Ascending aorta (tissue), 2 donors: ENCODE data around the gene GLOD5. TPM values are rescaled to one million over a fixed set of nuclear protein-coding genes. Genes with fewer than 3 reads are reported as not detected.

Experiments
- DNase-seq, 2 donors: peaks; one replicate each; pipeline ENCODE4 v3.0.0-alpha.2; 2019; ENCODE audit warnings: low spot score in 2 of 2
- H3K27ac ChIP-seq, 2 donors: fragments of 200-600 bp; sonication (generic); one replicate each; pipeline ENCODE4 v1.5.1; 2016 to 2017; ENCODE audit warnings: mild to moderate bottlenecking in 1 of 2
- H3K27me3 ChIP-seq: fragments of 200-600 bp; sonication (generic); one replicate; pipeline ENCODE4 v1.5.1; 2017
- H3K36me3 ChIP-seq, 2 donors: fragments of 200-600 bp; sonication (generic); one replicate each; pipeline ENCODE4 v1.5.1; 2016
- H3K4me1 ChIP-seq, 2 donors: fragments of 200-600 bp; sonication (generic); one replicate each; pipeline ENCODE4 v1.5.1; 2016 to 2017; ENCODE audit warnings: mild to moderate bottlenecking in 1 of 2
- H3K4me3 ChIP-seq, 2 donors: fragments of 200-600 bp; sonication (generic); one replicate each; pipeline ENCODE4 v1.5.1; 2016 to 2017; ENCODE audit warnings: mild to moderate bottlenecking in 1 of 2
- H3K9me3 ChIP-seq, 2 donors: fragments of 200-600 bp; sonication (generic); one replicate each; pipeline ENCODE4 v1.5.1; 2016
- intact Hi-C: fragments of 100-400 bp; cut with DNase I; formaldehyde crosslinking; loops from one replicate; pipeline ENCODE4 v1.15.1; 2023
- total RNA-seq: library from RNA; depleted of rRNA; stranded (reverse); fragments of >200 nt; gene quantifications from one replicate; pipeline ENCODE4 v1.1.0, GENCODE V29; 2016
- TF ChIP-seq, protein P1 (sequence below), 3 experiments: fragments of 200-600 bp in 2 of 3; fragments of 450-650 bp in 1 of 3; sonication (generic) in 2 of 3; IDR thresholded peaks; one replicate each; pipeline ENCODE4 v1.5.1; 2016 to 2019; ENCODE audit warnings: antibody characterized with exemption in 3 of 3, mild to moderate bottlenecking in 1 of 3, moderate library complexity in 1 of 3

The GLOD5 gene
- total RNA-seq, 1 donor from 2014 or later, result not detected

GRCh38 chrX:48715876-48716502 is 45.6 kb upstream of the GLOD5 start:
- H3K27ac ChIP-seq, result no peak overlapping the region
- no peaks in the 10 kb centered on the region for H3K27me3 ChIP-seq
- H3K4me3 ChIP-seq, result no peak overlapping the region
- no peak for DNase-seq
- H3K4me1 ChIP-seq, result no peaks in the 10 kb centered on the region
- intact Hi-C loops, result no loop called here
- TF ChIP-seq, protein P1, sequence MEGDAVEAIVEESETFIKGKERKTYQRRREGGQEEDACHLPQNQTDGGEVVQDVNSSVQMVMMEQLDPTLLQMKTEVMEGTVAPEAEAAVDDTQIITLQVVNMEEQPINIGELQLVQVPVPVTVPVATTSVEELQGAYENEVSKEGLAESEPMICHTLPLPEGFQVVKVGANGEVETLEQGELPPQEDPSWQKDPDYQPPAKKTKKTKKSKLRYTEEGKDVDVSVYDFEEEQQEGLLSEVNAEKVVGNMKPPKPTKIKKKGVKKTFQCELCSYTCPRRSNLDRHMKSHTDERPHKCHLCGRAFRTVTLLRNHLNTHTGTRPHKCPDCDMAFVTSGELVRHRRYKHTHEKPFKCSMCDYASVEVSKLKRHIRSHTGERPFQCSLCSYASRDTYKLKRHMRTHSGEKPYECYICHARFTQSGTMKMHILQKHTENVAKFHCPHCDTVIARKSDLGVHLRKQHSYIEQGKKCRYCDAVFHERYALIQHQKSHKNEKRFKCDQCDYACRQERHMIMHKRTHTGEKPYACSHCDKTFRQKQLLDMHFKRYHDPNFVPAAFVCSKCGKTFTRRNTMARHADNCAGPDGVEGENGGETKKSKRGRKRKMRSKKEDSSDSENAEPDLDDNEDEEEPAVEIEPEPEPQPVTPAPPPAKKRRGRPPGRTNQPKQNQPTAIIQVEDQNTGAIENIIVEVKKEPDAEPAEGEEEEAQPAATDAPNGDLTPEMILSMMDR (IDR thresholded peaks at IDR 0.05), result no peak
- no peaks in the 10 kb centered on the region for H3K9me3 ChIP-seq
- no peaks in the 10 kb centered on the region for H3K36me3 ChIP-seq

DNA sequence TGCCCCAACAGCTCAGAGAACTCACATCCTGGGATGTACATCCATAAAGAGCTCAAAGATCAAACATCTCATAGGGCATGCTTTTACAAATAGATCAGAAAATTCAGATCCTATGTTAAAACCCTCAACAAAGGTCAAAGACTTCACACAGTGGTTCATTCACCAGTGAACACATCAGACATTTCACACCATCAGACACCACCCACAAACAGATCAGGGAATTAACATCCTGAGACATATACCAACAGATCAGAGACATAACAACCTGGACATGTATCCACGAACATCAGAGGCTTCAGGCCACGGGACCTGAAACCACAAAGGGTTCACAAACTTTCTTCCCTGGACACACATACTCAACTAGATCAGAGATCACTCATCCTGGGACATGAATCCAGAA is 41.6 kb upstream of the GLOD5 start:
- Histone ChIP-seq H3K9me3 (no peaks in the 10 kb centered on the region), H3K4me3 (no peak overlapping the region), H3K27ac (no peak overlapping the region), H3K27me3 (no peaks in the 10 kb centered on the region), H3K36me3 (no peaks in the 10 kb centered on the region), H3K4me1 (no peaks in the 10 kb centered on the region)
- no peak for DNase-seq
- TF ChIP-seq, protein P1 (IDR thresholded peaks at IDR 0.05), result no peak
- intact Hi-C loops, result no loop called here

DNA sequence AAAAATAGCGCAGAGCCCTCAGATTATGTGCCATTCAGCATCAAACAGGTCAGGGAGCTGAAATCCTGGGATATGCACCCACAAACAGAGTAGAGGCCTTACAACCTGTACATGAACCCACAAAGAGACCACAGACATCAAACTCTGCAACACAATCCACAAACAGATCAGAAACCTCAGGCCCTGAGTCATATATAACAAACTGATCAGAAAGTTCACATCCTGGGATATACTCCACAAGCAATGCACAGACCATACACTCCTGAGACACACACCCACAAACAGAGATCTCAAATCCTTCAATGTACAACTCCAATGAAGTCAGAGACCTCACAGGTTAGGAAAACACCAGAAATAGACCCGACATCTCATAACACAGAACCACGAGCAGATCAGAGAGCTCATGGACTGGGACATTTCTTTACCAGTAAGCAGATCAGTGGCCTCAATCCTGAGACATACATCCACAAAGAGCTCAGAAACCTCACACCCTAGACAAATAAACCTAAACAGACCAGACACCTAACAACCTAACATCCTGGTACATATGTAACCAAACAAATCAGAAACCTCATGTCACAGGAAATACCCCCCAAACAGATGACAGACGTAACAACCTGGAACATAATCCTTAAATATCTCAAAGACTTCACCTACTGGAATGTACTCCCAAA is 40.8 kb upstream of the GLOD5 start:
- Histone ChIP-seq H3K36me3 (no peaks in the 10 kb centered on the region), H3K27me3 (no peaks in the 10 kb centered on the region), H3K4me1 (no peaks in the 10 kb centered on the region), H3K9me3 (no peaks in the 10 kb centered on the region), H3K27ac (no peak overlapping the region), H3K4me3 (no peak overlapping the region)
- intact Hi-C loops, result no loop called here
- TF ChIP-seq, protein P1 (IDR thresholded peaks at IDR 0.05), result no peak
- no peak for DNase-seq

DNA sequence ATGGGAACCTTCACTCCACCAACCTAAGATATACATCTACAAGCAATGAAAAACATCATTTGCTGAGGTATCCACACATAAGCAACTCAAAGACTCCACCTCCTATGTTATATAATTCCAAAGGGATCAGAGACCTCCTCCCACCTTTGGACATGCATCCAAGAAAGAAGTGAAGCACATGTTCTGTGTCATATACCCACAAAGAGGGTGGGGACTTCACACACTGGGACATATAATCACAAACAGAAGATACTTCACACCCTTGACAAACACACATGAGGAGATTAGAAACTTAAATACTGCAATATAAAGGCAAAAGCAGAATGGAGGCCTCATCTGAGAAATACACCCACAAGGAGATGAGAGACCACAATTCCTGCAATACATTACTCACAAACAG is 39.6 kb upstream of the GLOD5 start:
- H3K9me3 ChIP-seq, result no peaks in the 10 kb centered on the region
- H3K4me1 ChIP-seq, result no peaks in the 10 kb centered on the region
- H3K36me3 ChIP-seq, result no peaks in the 10 kb centered on the region
- TF ChIP-seq, protein P1 (IDR thresholded peaks at IDR 0.05), result no peak
- H3K27ac ChIP-seq, result no peak overlapping the region
- DNase-seq, result no peak
- no peak overlapping the region for H3K4me3 ChIP-seq
- no peaks in the 10 kb centered on the region for H3K27me3 ChIP-seq
- intact Hi-C loops, result no loop called here

GRCh38 chrX:48726596-48726995 is 35.0 kb upstream of the GLOD5 start:
- H3K4me1 ChIP-seq, result no peaks in the 10 kb centered on the region
- DNase-seq, result no peak
- H3K9me3 ChIP-seq, result no peaks in the 10 kb centered on the region
- no peak overlapping the region for H3K4me3 ChIP-seq
- no peaks in the 10 kb centered on the region for H3K36me3 ChIP-seq
- intact Hi-C loops, result no loop called here
- H3K27ac ChIP-seq, result no peak overlapping the region
- H3K27me3 ChIP-seq, result no peaks in the 10 kb centered on the region
- TF ChIP-seq, protein P1 (IDR thresholded peaks at IDR 0.05), result no peak
